Prostate gland (tissue), 2 donors: ENCODE results near the gene EFNA2. TPM values are rescaled to one million over a fixed set of nuclear protein-coding genes. Genes with fewer than 3 reads are reported as not detected.

Source experiments
- DNase-seq: peaks from one replicate; pipeline ENCODE4 v3.0.0-alpha.2; 2019; ENCODE audit warnings: low spot score
- H3K27ac ChIP-seq, 2 donors: fragments of 200-600 bp; sonication (generic); 2 replicates each; pipeline ENCODE4 v1.5.1; 2017 to 2019
- H3K27me3 ChIP-seq: fragments of 200-600 bp; sonication (generic); replicated peaks from 2 replicates; pipeline ENCODE4 v1.5.1; 2019; ENCODE audit not compliant: insufficient read depth
- H3K36me3 ChIP-seq, 2 donors: fragments of 200-600 bp; sonication (generic); 1 replicate in 1 of 2; 2 replicates in 1 of 2; pipeline versions ENCODE4 v1.5.1 to v1.8.1; 2017 to 2019
- H3K4me1 ChIP-seq: fragments of 200-600 bp; sonication (generic); replicated peaks from 2 replicates; pipeline ENCODE4 v1.5.1; 2019
- H3K4me3 ChIP-seq, 2 donors: fragments of 200-600 bp; sonication (generic); 2 replicates each; pipeline ENCODE4 v1.5.1; 2017 to 2019
- H3K9me3 ChIP-seq: fragments of 200-600 bp; sonication (generic); 2 replicates; pipeline ENCODE4 v1.5.1; 2017
- POLR2A ChIP-seq: fragments of 450-650 bp; IDR thresholded peaks from one replicate; pipeline ENCODE4 v1.6.1; 2016; ENCODE audit warnings: antibody characterized with exemption, mild to moderate bottlenecking
- POLR2AphosphoS5 ChIP-seq: sonication (generic); formaldehyde crosslinking; IDR thresholded peaks from one replicate; pipeline ENCODE4 v1.6.1; 2017; ENCODE audit warnings: antibody characterized with exemption
- WGBS: methylation state at CpG from one replicate; pipeline ENCODE4 v1.1.5; 2018; 5-methylcytosine and 5-hydroxymethylcytosine counted together
- intact Hi-C: fragments of 100-400 bp; cut with DNase I; formaldehyde crosslinking; loops from one replicate; pipeline ENCODE4 v1.14.2; 2022
- total RNA-seq, 2 donors: library from RNA; depleted of rRNA; stranded (reverse); fragments of >200 nt; gene quantifications; one replicate each; pipeline ENCODE4 v1.1.0, GENCODE V29; 2016
- TF ChIP-seq, protein P1 (sequence below), 4 experiments: fragments of 200-600 bp in 2 of 4; fragments of 450-650 bp in 2 of 4; sonication (generic) in 2 of 4; IDR thresholded peaks; 1 replicate in 3 of 4; 2 replicates in 1 of 4; pipeline ENCODE4 v1.5.1; 2016 to 2019; ENCODE audit warnings: antibody characterized with exemption in 4 of 4, mild to moderate bottlenecking in 2 of 4, moderate library complexity in 2 of 4

EFNA2 gene
- total RNA-seq, 2 donors from 2014 or later, result not detected

DNA sequence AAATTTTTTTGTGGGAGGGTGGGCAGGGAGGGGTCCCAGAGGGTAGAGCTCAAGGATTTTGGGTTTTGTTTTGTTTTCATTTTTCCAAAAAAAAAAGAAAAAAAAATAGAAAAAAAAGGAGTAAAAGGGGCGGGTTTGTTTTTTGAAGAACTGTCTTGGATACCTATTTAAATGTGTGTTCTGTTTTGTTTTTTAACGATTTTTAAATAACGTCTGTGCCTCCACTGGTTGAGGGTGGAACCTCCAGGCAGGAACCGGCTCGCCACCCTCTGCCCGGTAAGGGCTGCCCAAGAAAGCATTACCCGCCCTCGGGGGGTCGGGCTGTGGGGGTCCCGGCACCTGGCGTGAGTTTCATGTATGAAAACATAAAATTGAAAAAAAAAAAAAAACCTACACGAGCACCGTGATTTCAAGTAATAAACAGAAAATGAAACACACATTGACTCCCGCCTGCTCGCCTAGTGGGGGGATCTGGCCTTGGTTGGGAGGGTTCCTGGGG, 26.9 kb upstream of the EFNA2 start:
- Histone ChIP-seq H3K27ac (peak overlapping the region; percentile 89 to 100), H3K4me1 (peaks cover 56% of the 10 kb centered on the region), H3K9me3 (no peaks in the 10 kb centered on the region), H3K27me3 (no peaks in the 10 kb centered on the region), H3K4me3 (peak overlapping the region in 1 of 2 donors; percentile 10), H3K36me3 (peaks cover 16 to 31% of the 10 kb centered on the region in 2 donors)
- intact Hi-C loops, result no loop called here
- DNase-seq, result no peak
- WGBS, result 14% methylated on average over 15 of the region's 15 CpGs
- TF ChIP-seq, protein P1, sequence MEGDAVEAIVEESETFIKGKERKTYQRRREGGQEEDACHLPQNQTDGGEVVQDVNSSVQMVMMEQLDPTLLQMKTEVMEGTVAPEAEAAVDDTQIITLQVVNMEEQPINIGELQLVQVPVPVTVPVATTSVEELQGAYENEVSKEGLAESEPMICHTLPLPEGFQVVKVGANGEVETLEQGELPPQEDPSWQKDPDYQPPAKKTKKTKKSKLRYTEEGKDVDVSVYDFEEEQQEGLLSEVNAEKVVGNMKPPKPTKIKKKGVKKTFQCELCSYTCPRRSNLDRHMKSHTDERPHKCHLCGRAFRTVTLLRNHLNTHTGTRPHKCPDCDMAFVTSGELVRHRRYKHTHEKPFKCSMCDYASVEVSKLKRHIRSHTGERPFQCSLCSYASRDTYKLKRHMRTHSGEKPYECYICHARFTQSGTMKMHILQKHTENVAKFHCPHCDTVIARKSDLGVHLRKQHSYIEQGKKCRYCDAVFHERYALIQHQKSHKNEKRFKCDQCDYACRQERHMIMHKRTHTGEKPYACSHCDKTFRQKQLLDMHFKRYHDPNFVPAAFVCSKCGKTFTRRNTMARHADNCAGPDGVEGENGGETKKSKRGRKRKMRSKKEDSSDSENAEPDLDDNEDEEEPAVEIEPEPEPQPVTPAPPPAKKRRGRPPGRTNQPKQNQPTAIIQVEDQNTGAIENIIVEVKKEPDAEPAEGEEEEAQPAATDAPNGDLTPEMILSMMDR (IDR thresholded peaks at IDR 0.05), result no peak
- no peak for TF ChIP-seq POLR2A
- TF ChIP-seq POLR2AphosphoS5, result no peak

DNA sequence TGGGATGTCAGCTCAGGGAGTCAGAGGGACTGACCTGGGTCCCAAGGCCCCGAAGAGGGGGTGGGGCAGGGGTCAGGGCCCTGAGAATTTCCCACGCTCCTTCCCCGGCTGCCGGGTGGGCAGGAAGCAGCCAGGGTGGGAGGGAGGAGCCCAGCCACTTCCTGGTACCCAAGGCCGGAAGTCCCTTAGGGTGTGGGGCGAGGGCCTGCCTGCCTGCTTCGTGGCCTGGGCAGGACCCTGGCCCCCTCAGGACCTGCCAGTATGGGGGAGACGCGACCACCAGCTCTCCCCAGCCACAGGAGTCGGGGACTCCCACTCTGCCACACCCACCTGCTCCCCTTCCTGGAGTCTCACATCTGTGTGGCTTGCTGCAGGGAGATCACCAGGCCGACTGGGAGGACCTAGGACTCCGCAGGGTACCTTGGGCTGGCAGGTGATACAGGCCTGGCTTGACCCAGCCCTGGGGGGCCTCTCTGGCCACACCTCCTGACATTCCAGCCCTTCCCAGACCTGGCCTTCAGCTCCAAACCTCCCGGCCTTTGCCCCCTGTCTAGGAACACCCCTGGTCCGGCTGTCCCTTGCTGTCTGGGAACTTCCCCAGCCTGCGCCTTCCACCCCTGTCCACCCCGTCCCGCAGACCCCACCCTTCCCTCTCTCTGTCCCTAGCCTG, 26.3 kb upstream of the EFNA2 start:
- Histone ChIP-seq H3K27me3 (no peaks in the 10 kb centered on the region), H3K9me3 (no peaks in the 10 kb centered on the region), H3K27ac (peak overlapping the region; percentile 89 to 100), H3K36me3 (peaks cover 13 to 26% of the 10 kb centered on the region in 2 donors), H3K4me3 (peak overlapping the region in 1 of 2 donors; percentile 10), H3K4me1 (peaks cover 51% of the 10 kb centered on the region)
- peak; percentile 62 for DNase-seq
- TF ChIP-seq POLR2AphosphoS5 (peak; percentile 55), POLR2A (peak; percentile 46)
- TF ChIP-seq, protein P1 (IDR thresholded peaks at IDR 0.05), result no peak
- intact Hi-C loops, result no loop called here
- WGBS, result 24% methylated on average over 17 of the region's 17 CpGs

DNA sequence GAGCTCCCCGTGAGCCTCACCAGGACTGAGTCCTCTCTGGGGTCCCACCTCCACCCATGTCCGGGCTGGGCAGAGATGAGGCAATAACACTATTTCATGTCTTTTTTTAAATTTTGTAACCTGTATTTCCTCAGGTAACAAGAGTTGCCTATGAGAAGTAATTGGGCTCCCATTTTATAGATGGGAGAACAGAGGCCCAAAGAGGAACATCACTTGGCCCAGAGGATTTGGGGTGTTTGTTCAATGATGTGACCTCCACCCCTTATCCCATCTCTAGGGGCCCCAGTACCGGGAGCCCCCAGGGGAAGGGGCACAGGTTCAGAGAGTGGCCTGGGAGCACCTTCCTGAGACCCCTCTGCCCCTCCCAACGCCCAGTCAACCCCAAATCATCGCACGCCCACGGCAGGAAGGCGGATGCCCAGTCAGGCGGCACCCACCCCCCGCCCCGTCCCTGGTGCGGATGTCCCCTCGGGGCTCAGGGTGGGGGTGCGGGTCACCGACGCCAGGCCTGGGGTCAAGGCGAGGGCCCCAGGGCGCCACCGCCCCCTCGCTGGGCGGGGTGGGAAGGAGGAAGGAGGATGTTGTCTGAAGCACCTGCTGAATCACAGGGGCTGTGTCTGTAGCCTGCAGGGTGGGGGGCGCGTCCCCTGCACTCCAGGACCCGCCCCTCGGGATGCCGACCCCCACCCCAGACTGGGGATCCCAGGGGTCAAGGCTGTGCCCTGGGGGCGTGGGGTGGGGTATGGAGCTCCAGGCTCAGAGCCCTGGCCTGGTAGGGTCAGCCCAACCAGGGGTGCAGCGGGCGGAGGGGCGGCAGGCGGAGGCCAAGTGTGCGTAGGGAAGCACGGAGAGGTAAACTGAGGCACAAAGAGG, 25.6 kb upstream of the EFNA2 start:
- H3K36me3 ChIP-seq, result peaks cover 8 to 18% of the 10 kb centered on the region in 2 donors
- WGBS, result 21% methylated on average over 22 of the region's 33 CpGs
- peak overlapping the region; percentile 89 to 100 for H3K27ac ChIP-seq
- H3K4me3 ChIP-seq, result peak overlapping the region in 1 of 2 donors; percentile 45
- peaks cover 43% of the 10 kb centered on the region for H3K4me1 ChIP-seq
- no peak for DNase-seq
- intact Hi-C loops, result no loop called here
- no peak for TF ChIP-seq POLR2AphosphoS5
- peak; percentile 9 for TF ChIP-seq POLR2A
- TF ChIP-seq, protein P1 (IDR thresholded peaks at IDR 0.05), result no peak
- H3K27me3 ChIP-seq, result no peaks in the 10 kb centered on the region
- H3K9me3 ChIP-seq, result no peaks in the 10 kb centered on the region

DNA sequence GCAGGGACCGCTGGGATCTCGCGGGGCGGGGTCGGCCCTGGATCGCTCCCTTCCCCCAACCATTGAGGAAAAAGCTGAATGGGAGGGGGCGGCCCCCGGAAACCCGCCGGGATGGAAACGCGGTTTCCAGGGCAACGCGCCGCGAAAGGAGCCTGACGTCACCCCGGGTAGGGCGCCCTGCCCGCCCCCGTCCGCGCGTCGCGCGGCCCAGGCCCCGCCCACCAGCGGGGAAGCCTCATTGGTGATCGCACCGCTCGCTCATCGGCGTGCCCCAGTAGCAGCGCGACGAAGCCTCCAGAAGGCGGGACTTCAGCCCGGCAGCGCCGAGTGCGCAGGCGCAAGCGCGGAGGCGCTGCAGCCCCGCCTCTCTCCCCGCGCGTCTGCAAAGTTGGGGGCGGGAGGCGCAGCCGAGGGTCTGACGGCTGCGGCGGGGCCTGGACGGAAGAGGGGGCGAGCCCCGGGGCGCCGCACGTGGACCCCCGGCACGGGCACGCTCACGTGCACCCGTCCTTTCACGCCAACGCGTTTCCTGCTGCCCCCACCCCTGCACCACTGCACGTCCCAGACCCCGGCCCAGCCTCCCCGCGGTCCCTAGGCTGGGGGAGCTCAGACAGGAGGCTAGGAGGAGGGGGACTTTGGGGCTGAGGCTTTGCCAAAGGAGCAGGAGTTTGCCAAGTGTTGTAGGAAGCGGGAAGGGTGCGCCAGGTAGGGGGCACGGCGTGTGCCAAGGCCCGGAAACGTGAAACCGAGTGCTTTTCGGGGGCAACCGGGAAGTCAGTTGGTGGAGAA, 24.7 kb upstream of the EFNA2 start:
- WGBS, result 1% methylated on average over 46 of the region's 83 CpGs
- Histone ChIP-seq H3K36me3 (peaks cover 2 to 10% of the 10 kb centered on the region in 2 donors), H3K9me3 (no peaks in the 10 kb centered on the region), H3K27ac (peak overlapping the region; percentile 89 to 100), H3K4me3 (peak overlapping the region; percentile 45 to 64), H3K27me3 (no peaks in the 10 kb centered on the region), H3K4me1 (peaks cover 46% of the 10 kb centered on the region)
- TF ChIP-seq POLR2A, result peak; percentile 94
- TF ChIP-seq, protein P1 (IDR thresholded peaks at IDR 0.05), result no peak
- peak; percentile 83 for TF ChIP-seq POLR2AphosphoS5
- peak; percentile 95 for DNase-seq
- intact Hi-C loops, result no loop called here
